ENCODE measurements around the gene CDC5L. TPM values are rescaled to one million over a fixed set of nuclear protein-coding genes. Genes with fewer than 3 reads are reported as not detected.

CDC5L gene
- total RNA-seq, 1 donor = 22.8 TPM

GRCh38 chr6:44381739-44382138 is 5.8 kb upstream of the CDC5L start:
- H3K9me3 ChIP-seq (ENCODE audit: low read depth, low read length) = no peaks in the 10 kb centered on the region
- no peaks in the 10 kb centered on the region for H4K20me1 ChIP-seq (ENCODE audit: insufficient read depth, low read length)
- H3K27me3 ChIP-seq (ENCODE audit: insufficient read depth, low read length) = peaks cover 7% of the 10 kb centered on the region
- DNase-seq (ENCODE audit: insufficient read length, low spot score, missing footprints) = no peak
- no peak for TF ChIP-seq CTCF (IDR thresholded peaks at IDR 0.05; ENCODE audit: extremely low read depth, low read depth, low read length)
- H3K4me1 ChIP-seq (ENCODE audit: insufficient read depth, low read length) = peaks cover 8% of the 10 kb centered on the region
- no peak overlapping the region for H3K27ac ChIP-seq (ENCODE audit: low read depth, low read length)
- H3K79me2 ChIP-seq (ENCODE audit: insufficient read depth, low read length) = no peaks in the 10 kb centered on the region
- no peak overlapping the region for H2AFZ ChIP-seq (ENCODE audit: low read length)
- H3K4me3 ChIP-seq (ENCODE audit: insufficient read depth, low read length) = no peak overlapping the region
- no peaks in the 10 kb centered on the region for H3K36me3 ChIP-seq (ENCODE audit: insufficient read depth, low read length)
- H3K4me2 ChIP-seq (ENCODE audit: insufficient read depth, low read length) = no peak overlapping the region

GRCh38 chr6:44386364-44386928 is 1.1 kb upstream of the CDC5L start:
- no peaks in the 10 kb centered on the region for H3K9me3 ChIP-seq (ENCODE audit: low read depth, low read length)
- no peak for TF ChIP-seq CTCF (IDR thresholded peaks at IDR 0.05; ENCODE audit: extremely low read depth, low read depth, low read length)
- H2AFZ ChIP-seq (ENCODE audit: low read length) = peak overlapping the region; percentile 99
- H3K79me2 ChIP-seq (ENCODE audit: insufficient read depth, low read length) = peaks cover 33% of the 10 kb centered on the region
- peak overlapping the region; percentile 98 for H3K4me3 ChIP-seq (ENCODE audit: insufficient read depth, low read length)
- H4K20me1 ChIP-seq (ENCODE audit: insufficient read depth, low read length) = peaks cover 19% of the 10 kb centered on the region
- no peaks in the 10 kb centered on the region for H3K36me3 ChIP-seq (ENCODE audit: insufficient read depth, low read length)
- no peaks in the 10 kb centered on the region for H3K27me3 ChIP-seq (ENCODE audit: insufficient read depth, low read length)
- peak overlapping the region; percentile 95 for H3K27ac ChIP-seq (ENCODE audit: low read depth, low read length)
- peaks cover 28% of the 10 kb centered on the region for H3K4me1 ChIP-seq (ENCODE audit: insufficient read depth, low read length)
- peak; percentile 42 for DNase-seq (ENCODE audit: insufficient read length, low spot score, missing footprints)
- peak overlapping the region; percentile 98 for H3K4me2 ChIP-seq (ENCODE audit: insufficient read depth, low read length)

GRCh38 chr6:44386929-44387345 is 569 bp upstream of the CDC5L start:
- Histone ChIP-seq H3K4me2 (ENCODE audit: insufficient read depth, low read length) (peak overlapping the region; percentile 98), H3K9me3 (ENCODE audit: low read depth, low read length) (no peaks in the 10 kb centered on the region), H3K27ac (ENCODE audit: low read depth, low read length) (peak overlapping the region; percentile 95), H2AFZ (ENCODE audit: low read length) (peak overlapping the region; percentile 99), H3K79me2 (ENCODE audit: insufficient read depth, low read length) (peaks cover 38% of the 10 kb centered on the region), H3K4me3 (ENCODE audit: insufficient read depth, low read length) (peak overlapping the region; percentile 98), H3K36me3 (ENCODE audit: insufficient read depth, low read length) (no peaks in the 10 kb centered on the region), H4K20me1 (ENCODE audit: insufficient read depth, low read length) (peaks cover 20% of the 10 kb centered on the region), H3K27me3 (ENCODE audit: insufficient read depth, low read length) (no peaks in the 10 kb centered on the region), H3K4me1 (ENCODE audit: insufficient read depth, low read length) (peaks cover 28% of the 10 kb centered on the region)
- DNase-seq (ENCODE audit: insufficient read length, low spot score, missing footprints) = peak; percentile 62
- TF ChIP-seq CTCF (IDR thresholded peaks at IDR 0.05; ENCODE audit: extremely low read depth, low read depth, low read length) = no peak

- peak overlapping the region; percentile 95 for H3K27ac ChIP-seq (ENCODE audit: low read depth, low read length)
These were observed 605 bp downstream of the CDC5L start for GRCh38 chr6:44388135-44388487.

More at GRCh38 chr6:44388135-44388487, 605 bp downstream of the CDC5L start:
- TF ChIP-seq CTCF (IDR thresholded peaks at IDR 0.05; ENCODE audit: extremely low read depth, low read depth, low read length) = no peak
- peaks cover 10% of the 10 kb centered on the region for H3K36me3 ChIP-seq (ENCODE audit: insufficient read depth, low read length)
- H3K79me2 ChIP-seq (ENCODE audit: insufficient read depth, low read length) = peaks cover 41% of the 10 kb centered on the region
- peaks cover 20% of the 10 kb centered on the region for H4K20me1 ChIP-seq (ENCODE audit: insufficient read depth, low read length)
- peak overlapping the region; percentile 98 for H3K4me2 ChIP-seq (ENCODE audit: insufficient read depth, low read length)
- no peak for DNase-seq (ENCODE audit: insufficient read length, low spot score, missing footprints)
- H3K9me3 ChIP-seq (ENCODE audit: low read depth, low read length) = no peaks in the 10 kb centered on the region
- peak overlapping the region; percentile 98 for H3K4me3 ChIP-seq (ENCODE audit: insufficient read depth, low read length)
- no peaks in the 10 kb centered on the region for H3K27me3 ChIP-seq (ENCODE audit: insufficient read depth, low read length)
- H3K4me1 ChIP-seq (ENCODE audit: insufficient read depth, low read length) = peaks cover 28% of the 10 kb centered on the region
- peak overlapping the region; percentile 77 for H2AFZ ChIP-seq (ENCODE audit: low read length)
